Measurements from ENCODE around the gene IL17RA. TPM values are rescaled to one million over a fixed set of nuclear protein-coding genes. Genes with fewer than 3 reads are reported as not detected.
A peak's percentile ranks its signal among the peaks of the same experiment; 100 is the strongest.
"Not testable (repeated sequence)": the region's sequence is repeated elsewhere in the genome, so short reads cannot be mapped to it uniquely, and the experiment has no call there.

IL17RA gene
- polyA plus RNA-seq, result 6.7 TPM
- long read RNA-seq, donor 1, result 0 reads
- long read RNA-seq, donor 2, result 0 reads
- long read RNA-seq, donor 3, result 0 reads
- long read RNA-seq, donor 4, result 0 reads
- long read RNA-seq, donor 5, result 0 reads
- long read RNA-seq, donor 6, result 0 reads
- long read RNA-seq, donor 7, result 0 reads
- long read RNA-seq, donor 8, result 0 reads
- long read RNA-seq, donor 9, result 0 reads
- long read RNA-seq, donor 10, result 0 reads
- long read RNA-seq, donor 11, result 0 reads

GRCh38 chr22:17084554-17085276 is at the start of gene IL17RA:
Gene IL17RA, plus strand, starts transcription at chr22:17085000. Its CDS starts 92 bp downstream, at chr22:17085092.
- DNase-seq, result peak; percentile 88 to 93
- WGBS (ENCODE audit: insufficient coverage, low lambda C conversion rate), result no CpG with 5 or more reads among the region's 68 CpGs
- Histone ChIP-seq H3K9me3 (ENCODE audit: control insufficient read depth, low read depth, low read length) (no peaks in the 10 kb centered on the region), H3K27me3 (ENCODE audit: control insufficient read depth, insufficient read depth, low read length) (peaks cover 11% of the 10 kb centered on the region), H3K4me3 (ENCODE audit: low read length) (peak within 1 kb of the TSS; percentile 55), H3K27ac (ENCODE audit: low read length) (no peak within 1 kb of the TSS), H3K4me1 (ENCODE audit: control insufficient read depth, insufficient read depth, low read length) (no peaks in the 10 kb centered on the region), H3K36me3 (ENCODE audit: control insufficient read depth, insufficient read depth, low read length) (no peaks in the 10 kb centered on the region)

- H3K27ac ChIP-seq (ENCODE audit: low read length), result no peak overlapping the region
- H3K27me3 ChIP-seq (ENCODE audit: control insufficient read depth, insufficient read depth, low read length), result peaks cover 22% of the 10 kb centered on the region
- DNase-seq, result no peak
- no peaks in the 10 kb centered on the region for H3K36me3 ChIP-seq (ENCODE audit: control insufficient read depth, insufficient read depth, low read length)
- no peaks in the 10 kb centered on the region for H3K4me1 ChIP-seq (ENCODE audit: control insufficient read depth, insufficient read depth, low read length)
- no peak overlapping the region for H3K4me3 ChIP-seq (ENCODE audit: low read length)
- WGBS (ENCODE audit: insufficient coverage, low lambda C conversion rate), result 63% methylated on average over 2 of the region's 4 CpGs
- peaks cover 3% of the 10 kb centered on the region for H3K9me3 ChIP-seq (ENCODE audit: control insufficient read depth, low read depth, low read length)
Observed at GRCh38 chr22:17035246-17035645, 49.6 kb upstream of the IL17RA start.

- not testable (repeated sequence) for H3K36me3 ChIP-seq (ENCODE audit: control insufficient read depth, insufficient read depth, low read length); DNase-seq; H3K9me3 ChIP-seq (ENCODE audit: control insufficient read depth, low read depth, low read length); H3K4me3 ChIP-seq (ENCODE audit: low read length); H3K4me1 ChIP-seq (ENCODE audit: control insufficient read depth, insufficient read depth, low read length); H3K27ac ChIP-seq (ENCODE audit: low read length)
- H3K27me3 ChIP-seq (ENCODE audit: control insufficient read depth, insufficient read depth, low read length), result peaks cover 22% of the 10 kb centered on the region
- 8% methylated on average over 4 of the region's 56 CpGs for WGBS (ENCODE audit: insufficient coverage, low lambda C conversion rate)
Observed at GRCh38 chr22:17035976-17036841, 48.6 kb upstream of the IL17RA start.

- DNase-seq, result not testable (repeated sequence)
Observed at GRCh38 chr22:17036842-17037711, 47.7 kb upstream of the IL17RA start.

GRCh38 chr22:17043521-17043920 is 41.3 kb upstream of the IL17RA start:
- Histone ChIP-seq H3K4me1 (ENCODE audit: control insufficient read depth, insufficient read depth, low read length) (no peaks in the 10 kb centered on the region), H3K27me3 (ENCODE audit: control insufficient read depth, insufficient read depth, low read length) (peaks cover 2% of the 10 kb centered on the region), H3K36me3 (ENCODE audit: control insufficient read depth, insufficient read depth, low read length) (no peaks in the 10 kb centered on the region), H3K27ac (ENCODE audit: low read length) (no peak overlapping the region), H3K4me3 (ENCODE audit: low read length) (no peak overlapping the region), H3K9me3 (ENCODE audit: control insufficient read depth, low read depth, low read length) (no peaks in the 10 kb centered on the region)
- DNase-seq, result no peak

More at GRCh38 chr22:17036842-17037711, 47.7 kb upstream of the IL17RA start:
- H3K36me3 ChIP-seq (ENCODE audit: control insufficient read depth, insufficient read depth, low read length); H3K9me3 ChIP-seq (ENCODE audit: control insufficient read depth, low read depth, low read length); H3K4me1 ChIP-seq (ENCODE audit: control insufficient read depth, insufficient read depth, low read length); H3K27ac ChIP-seq (ENCODE audit: low read length); H3K4me3 ChIP-seq (ENCODE audit: low read length): not testable (repeated sequence)
- no CpG with 5 or more reads among the region's 56 CpGs for WGBS (ENCODE audit: insufficient coverage, low lambda C conversion rate)
- peaks cover 22% of the 10 kb centered on the region for H3K27me3 ChIP-seq (ENCODE audit: control insufficient read depth, insufficient read depth, low read length)

GRCh38 chr22:17046566-17047348 is 38.0 kb upstream of the IL17RA start:
- Histone ChIP-seq H3K27ac (ENCODE audit: low read length) (no peak overlapping the region), H3K4me3 (ENCODE audit: low read length) (no peak overlapping the region), H3K4me1 (ENCODE audit: control insufficient read depth, insufficient read depth, low read length) (no peaks in the 10 kb centered on the region), H3K27me3 (ENCODE audit: control insufficient read depth, insufficient read depth, low read length) (peaks cover 2% of the 10 kb centered on the region), H3K9me3 (ENCODE audit: control insufficient read depth, low read depth, low read length) (no peaks in the 10 kb centered on the region), H3K36me3 (ENCODE audit: control insufficient read depth, insufficient read depth, low read length) (no peaks in the 10 kb centered on the region)
- 100% methylated on average over 1 of the region's 5 CpGs for WGBS (ENCODE audit: insufficient coverage, low lambda C conversion rate)
- no peak for DNase-seq

GRCh38 chr22:17047656-17048055 is 37.1 kb upstream of the IL17RA start:
- peaks cover 2% of the 10 kb centered on the region for H3K27me3 ChIP-seq (ENCODE audit: control insufficient read depth, insufficient read depth, low read length)
- no peak for DNase-seq
- no peak overlapping the region for H3K27ac ChIP-seq (ENCODE audit: low read length)
- no peaks in the 10 kb centered on the region for H3K9me3 ChIP-seq (ENCODE audit: control insufficient read depth, low read depth, low read length)
- WGBS (ENCODE audit: insufficient coverage, low lambda C conversion rate), result no CpG with 5 or more reads among the region's 1 CpG
- no peak overlapping the region for H3K4me3 ChIP-seq (ENCODE audit: low read length)
- H3K4me1 ChIP-seq (ENCODE audit: control insufficient read depth, insufficient read depth, low read length), result no peaks in the 10 kb centered on the region
- H3K36me3 ChIP-seq (ENCODE audit: control insufficient read depth, insufficient read depth, low read length), result no peaks in the 10 kb centered on the region

GRCh38 chr22:17056058-17056457 is 28.7 kb upstream of the IL17RA start:
- Histone ChIP-seq H3K27me3 (ENCODE audit: control insufficient read depth, insufficient read depth, low read length) (no peaks in the 10 kb centered on the region), H3K36me3 (ENCODE audit: control insufficient read depth, insufficient read depth, low read length) (no peaks in the 10 kb centered on the region), H3K4me1 (ENCODE audit: control insufficient read depth, insufficient read depth, low read length) (no peaks in the 10 kb centered on the region), H3K27ac (ENCODE audit: low read length) (no peak overlapping the region), H3K4me3 (ENCODE audit: low read length) (no peak overlapping the region), H3K9me3 (ENCODE audit: control insufficient read depth, low read depth, low read length) (no peaks in the 10 kb centered on the region)
- no peak for DNase-seq
- WGBS (ENCODE audit: insufficient coverage, low lambda C conversion rate), result no CpG with 5 or more reads among the region's 5 CpGs

- no peaks in the 10 kb centered on the region for H3K36me3 ChIP-seq (ENCODE audit: control insufficient read depth, insufficient read depth, low read length)
- DNase-seq, result no peak
- WGBS (ENCODE audit: insufficient coverage, low lambda C conversion rate), result no CpG with 5 or more reads among the region's 8 CpGs
- no peaks in the 10 kb centered on the region for H3K27me3 ChIP-seq (ENCODE audit: control insufficient read depth, insufficient read depth, low read length)
- no peak overlapping the region for H3K4me3 ChIP-seq (ENCODE audit: low read length)
- no peak overlapping the region for H3K27ac ChIP-seq (ENCODE audit: low read length)
- no peaks in the 10 kb centered on the region for H3K9me3 ChIP-seq (ENCODE audit: control insufficient read depth, low read depth, low read length)
- no peaks in the 10 kb centered on the region for H3K4me1 ChIP-seq (ENCODE audit: control insufficient read depth, insufficient read depth, low read length)
Observed at GRCh38 chr22:17056807-17057206, 28.0 kb upstream of the IL17RA start.
